Uterus (tissue), 2 donors: ENCODE results near the gene ABCF2.

Experiments used
- POLR2A ChIP-seq, 2 donors: fragments of 450-650 bp; IDR thresholded peaks; one replicate each; pipeline ENCODE4 v1.6.1; 2016; ENCODE audit warnings: antibody characterized with exemption in 2 of 2, mild to moderate bottlenecking in 1 of 2, moderate library complexity in 1 of 2
- TF ChIP-seq, protein P1 (sequence below), 4 experiments: fragments of 200-600 bp in 2 of 4; fragments of 450-650 bp in 2 of 4; sonication (generic) in 2 of 4; IDR thresholded peaks; one replicate each; pipeline ENCODE4 v1.5.1; 2016 to 2019; ENCODE audit warnings: antibody characterized with exemption in 4 of 4, mild to moderate bottlenecking in 2 of 4, moderate library complexity in 1 of 4

DNA sequence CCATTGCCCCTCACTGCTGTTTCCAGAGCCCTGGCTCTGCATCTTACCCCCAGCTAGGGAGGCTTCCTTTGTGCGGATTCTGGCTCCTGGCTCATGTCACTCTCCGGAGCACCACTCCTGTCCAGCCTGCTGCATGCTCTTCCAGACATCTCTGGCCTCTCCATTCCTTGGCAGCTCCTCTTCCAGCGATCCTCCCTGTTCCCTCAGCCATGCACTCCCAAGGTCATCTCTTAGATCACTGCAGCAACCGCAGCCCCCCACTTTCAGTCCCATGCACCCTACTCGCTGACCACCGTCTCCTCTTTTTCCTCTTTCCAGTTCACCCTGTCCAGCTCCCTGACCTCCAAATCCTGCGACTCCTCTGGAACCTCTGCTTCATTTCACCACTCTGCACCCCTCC is 28.4 kb upstream of the ABCF2 start:
- TF ChIP-seq POLR2A (IDR thresholded peaks at IDR 0.05): no peak
- TF ChIP-seq, protein P1, sequence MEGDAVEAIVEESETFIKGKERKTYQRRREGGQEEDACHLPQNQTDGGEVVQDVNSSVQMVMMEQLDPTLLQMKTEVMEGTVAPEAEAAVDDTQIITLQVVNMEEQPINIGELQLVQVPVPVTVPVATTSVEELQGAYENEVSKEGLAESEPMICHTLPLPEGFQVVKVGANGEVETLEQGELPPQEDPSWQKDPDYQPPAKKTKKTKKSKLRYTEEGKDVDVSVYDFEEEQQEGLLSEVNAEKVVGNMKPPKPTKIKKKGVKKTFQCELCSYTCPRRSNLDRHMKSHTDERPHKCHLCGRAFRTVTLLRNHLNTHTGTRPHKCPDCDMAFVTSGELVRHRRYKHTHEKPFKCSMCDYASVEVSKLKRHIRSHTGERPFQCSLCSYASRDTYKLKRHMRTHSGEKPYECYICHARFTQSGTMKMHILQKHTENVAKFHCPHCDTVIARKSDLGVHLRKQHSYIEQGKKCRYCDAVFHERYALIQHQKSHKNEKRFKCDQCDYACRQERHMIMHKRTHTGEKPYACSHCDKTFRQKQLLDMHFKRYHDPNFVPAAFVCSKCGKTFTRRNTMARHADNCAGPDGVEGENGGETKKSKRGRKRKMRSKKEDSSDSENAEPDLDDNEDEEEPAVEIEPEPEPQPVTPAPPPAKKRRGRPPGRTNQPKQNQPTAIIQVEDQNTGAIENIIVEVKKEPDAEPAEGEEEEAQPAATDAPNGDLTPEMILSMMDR (IDR thresholded peaks at IDR 0.05): no peak
